Lung (tissue), 12 donors: ENCODE results near the gene MYO1A. TPM values are rescaled to one million over a fixed set of nuclear protein-coding genes. Genes with fewer than 3 reads are reported as not detected.
"Not testable (repeated sequence)": the region's sequence is repeated elsewhere in the genome, so short reads cannot be mapped to it uniquely, and the experiment has no call there.

ENCODE experiments used
- ATAC-seq: fragments of 200-7000 bp; cut with Tn5 transposase; one replicate; pipeline ENCODE4 v1.9.1; 2020; ENCODE audit warnings: moderate number of reproducible peaks; ENCODE audit not compliant: insufficient read depth, low FRiP score
- DNase-seq, 3 donors: peaks; one replicate each; pipeline ENCODE4 v3.0.0-alpha.2; 2013 to 2017
- H3K27ac ChIP-seq, 2 donors: one replicate each; pipeline ENCODE4 v1.5.1; 2013; ENCODE audit warnings: mild to moderate bottlenecking in 2 of 2, moderate library complexity in 2 of 2, control low read depth in 1 of 2, inconsistent platforms in 1 of 2, low read depth in 1 of 2, low read length in 1 of 2
- H3K27me3 ChIP-seq, 3 donors: one replicate each; pipeline ENCODE4 v1.5.1; 2013; ENCODE audit warnings: low read length in 2 of 3; ENCODE audit not compliant: control insufficient read depth in 3 of 3, insufficient read depth in 3 of 3
- H3K36me3 ChIP-seq, 4 donors: one replicate each; pipeline ENCODE4 v1.5.1; 2013; ENCODE audit warnings: low read length in 4 of 4, mild to moderate bottlenecking in 1 of 4, moderate library complexity in 1 of 4; ENCODE audit not compliant: control insufficient read depth in 4 of 4, insufficient read depth in 4 of 4
- H3K4me1 ChIP-seq, 5 donors: one replicate each; pipeline ENCODE4 v1.5.1; 2013; ENCODE audit warnings: low read length in 5 of 5, mild to moderate bottlenecking in 2 of 5, moderate library complexity in 1 of 5; ENCODE audit not compliant: control insufficient read depth in 5 of 5, insufficient read depth in 5 of 5
- H3K4me3 ChIP-seq: one replicate; pipeline ENCODE4 v1.5.1; 2013; ENCODE audit warnings: mild to moderate bottlenecking, control low read depth, moderate library complexity
- H3K9ac ChIP-seq, 2 donors: one replicate each; pipeline ENCODE4 v1.5.1; 2013; ENCODE audit warnings: low read length in 2 of 2, control low read depth in 1 of 2; ENCODE audit not compliant: insufficient read depth in 1 of 2
- H3K9me3 ChIP-seq, 4 donors: one replicate each; pipeline ENCODE4 v1.5.1; 2013; ENCODE audit warnings: low read length in 3 of 4, mild to moderate bottlenecking in 1 of 4, moderate library complexity in 1 of 4; ENCODE audit not compliant: control insufficient read depth in 4 of 4, insufficient read depth in 3 of 4
- CTCF ChIP-seq: IDR thresholded peaks from 2 replicates; pipeline ENCODE4 v1.5.1; 2012; ENCODE audit warnings: mild to moderate bottlenecking; ENCODE audit errors: control extremely low read depth, extremely low read depth
- WGBS, 2 donors: extraction: QIAGEN DNeasy Blood & Tissue Kit; methylation state at CpG; one replicate each; pipeline ENCODE4 v1.1.7; 2013; 5-methylcytosine and 5-hydroxymethylcytosine counted together
- polyA plus RNA-seq, 2 donors: library from polyadenylated mRNA; stranded (reverse); fragments of 200-250 nt; gene quantifications; one replicate each; pipeline ENCODE4 v1.2.1, GENCODE V29; 2013
- total RNA-seq, 2 donors: library from RNA; depleted of rRNA in 1 of 2; stranded (reverse); fragments of >200 nt in 1 of 2; gene quantifications; one replicate each; pipeline ENCODE4 v1.2.1, GENCODE V29; 2014 to 2021
- donor health status: control.
- donor health status: control.
- donor health status: Bipolar disorder and iron deficiency.
- donor health status: healthy.
- donor health status: DM: yes; HTN: yes; CAD: no.

Gene MYO1A
- total and polyA plus RNA-seq, 4 donors = 0.09 to 0.67 (median 0.20) TPM

GRCh38 chr12:57027011-57027804 lies 22.7 kb downstream of the MYO1A start:
- WGBS, 2 donors = 65 to 69% methylated on average over 13 of the region's 13 CpGs
- DNase-seq = no peak
- TF ChIP-seq CTCF = no peak
- H3K4me3 ChIP-seq = no peak overlapping the region
- peaks cover 0 to 8% (median 4%) of the 10 kb centered on the region in 3 donors for H3K27me3 ChIP-seq
- H3K4me1 ChIP-seq = no peaks in the 10 kb centered on the region
- no peak overlapping the region for H3K27ac ChIP-seq
- H3K9me3 ChIP-seq = no peaks in the 10 kb centered on the region
- no peak for ATAC-seq
- H3K36me3 ChIP-seq = no peaks in the 10 kb centered on the region
- no peak overlapping the region for H3K9ac ChIP-seq

GRCh38 chr12:57025196-57025595 lies 24.7 kb downstream of the MYO1A start:
- Histone ChIP-seq H3K9me3 (no peaks in the 10 kb centered on the region), H3K9ac (no peak overlapping the region), H3K27me3 (peaks cover 0 to 8% (median 4%) of the 10 kb centered on the region in 3 donors), H3K4me1 (no peaks in the 10 kb centered on the region), H3K36me3 (no peaks in the 10 kb centered on the region), H3K27ac (no peak overlapping the region), H3K4me3 (no peak overlapping the region)
- DNase-seq = no peak
- WGBS, 2 donors = 83 to 93% methylated on average over 2 of the region's 2 CpGs
- ATAC-seq = no peak
- TF ChIP-seq CTCF = no peak

- not testable (repeated sequence) for H3K4me3 ChIP-seq, H3K4me1 ChIP-seq, H3K27ac ChIP-seq, H3K27me3 ChIP-seq, ATAC-seq, H3K9me3 ChIP-seq, H3K36me3 ChIP-seq, H3K9ac ChIP-seq, DNase-seq
- 96 to 97% methylated on average over 5 of the region's 5 CpGs for WGBS, 2 donors
Measured at GRCh38 chr12:57022324-57022723, 27.6 kb downstream of the MYO1A start.

- Histone ChIP-seq H3K9me3 (no peaks in the 10 kb centered on the region), H3K27ac (no peak overlapping the region), H3K9ac (no peak overlapping the region), H3K4me1 (no peaks in the 10 kb centered on the region), H3K36me3 (no peaks in the 10 kb centered on the region), H3K4me3 (no peak overlapping the region), H3K27me3 (no peaks in the 10 kb centered on the region)
- DNase-seq (no peak), ATAC-seq (no peak)
- WGBS, 2 donors = 89 to 92% methylated on average over 9 of the region's 9 CpGs
- TF ChIP-seq CTCF = no peak
Measured at GRCh38 chr12:57019983-57020719, 29.8 kb downstream of the MYO1A start.
